IPS-20b (cell line): Measurements from ENCODE around the gene ACE.
"Not testable (repeated sequence)": the region's sequence is repeated elsewhere in the genome, so short reads cannot be mapped to it uniquely, and the experiment has no call there.

ENCODE experiments used
- H3K27ac ChIP-seq: one replicate; pipeline ENCODE4 v1.5.1; 2013; ENCODE audit warnings: low read length
- H3K27me3 ChIP-seq: 2 replicates; pipeline ENCODE4 v1.6.1; 2013; ENCODE audit warnings: mild to moderate bottlenecking, low read length, inconsistent platforms; ENCODE audit not compliant: insufficient read depth
- H3K36me3 ChIP-seq: 2 replicates; pipeline ENCODE4 v1.6.1; 2013; ENCODE audit warnings: low read depth, mild to moderate bottlenecking, inconsistent platforms, low read length, moderate library complexity; ENCODE audit not compliant: insufficient read depth
- H3K4me1 ChIP-seq: 2 replicates; pipeline ENCODE4 v1.6.1; 2013; ENCODE audit warnings: mild to moderate bottlenecking, control low read depth, inconsistent platforms, low read length, moderate library complexity; ENCODE audit not compliant: insufficient read depth
- H3K4me3 ChIP-seq: 2 replicates; pipeline ENCODE4 v1.5.1; 2013; ENCODE audit warnings: mild to moderate bottlenecking, low read length, inconsistent platforms
- H3K9ac ChIP-seq: 2 replicates; pipeline ENCODE4 v1.6.1; 2013; ENCODE audit warnings: low read depth, mild to moderate bottlenecking, inconsistent platforms, low read length, moderate library complexity
- H3K9me3 ChIP-seq: 2 replicates; pipeline ENCODE4 v1.6.1; 2013; ENCODE audit warnings: mild to moderate bottlenecking, low read depth, low read length, inconsistent platforms; ENCODE audit not compliant: insufficient read depth

Gene ACE

DNA sequence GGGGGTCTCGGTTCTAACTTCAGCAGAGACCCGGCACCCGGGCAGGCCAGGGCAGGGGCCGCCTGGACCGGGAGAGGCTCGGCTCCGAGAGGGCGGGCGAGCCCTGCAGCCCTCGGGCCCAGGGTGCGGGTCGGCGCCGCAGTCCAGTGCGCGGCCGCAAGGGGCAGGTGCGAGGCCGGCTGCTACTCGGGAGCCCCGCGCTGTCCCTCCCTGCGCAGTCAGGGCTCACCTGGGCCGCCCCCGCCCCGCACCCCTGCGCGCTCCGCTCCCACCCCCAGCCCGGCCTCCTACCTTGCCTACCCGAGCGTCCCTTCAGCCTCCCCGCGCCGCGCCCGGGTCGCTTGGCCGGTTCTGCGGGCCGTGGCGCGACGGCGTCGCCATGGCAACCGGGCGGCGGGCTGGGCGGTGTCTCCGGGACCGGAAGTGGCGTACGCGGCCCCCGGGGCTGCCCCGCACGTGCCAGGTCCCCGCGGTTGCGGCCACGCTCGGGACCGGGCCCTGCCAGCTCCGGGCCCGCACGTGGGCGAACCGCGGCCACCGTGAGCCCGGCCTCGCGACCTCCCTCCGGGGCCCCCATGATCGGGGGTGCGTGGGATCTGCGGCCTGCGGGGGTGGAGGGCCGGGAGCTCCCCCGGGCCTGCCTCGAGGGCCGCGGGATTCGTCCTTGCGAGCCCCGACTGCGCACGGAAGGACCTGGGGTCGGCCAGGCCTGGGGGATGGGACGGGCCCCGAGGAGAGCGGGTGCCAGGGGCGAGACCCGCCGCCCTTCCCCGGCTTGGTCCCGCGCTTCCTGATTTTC is 30.7 kb upstream of the ACE start, which contains the start of gene CYB561:
Gene CYB561 (minus strand): TSS at position 353 of the 799 bp plus-strand sequence. CDS start 8,759 bp downstream, outside the sequence.
- Histone ChIP-seq H3K9ac (peak within 1 kb of the TSS; percentile 60), H3K36me3 (no peaks in the 10 kb centered on the region), H3K4me1 (peaks cover 13% of the 10 kb centered on the region), H3K4me3 (peak within 1 kb of the TSS; percentile 69; the same call in 1 of the 2 replicates), H3K27me3 (peaks cover 27% of the 10 kb centered on the region; the same call in 1 of the 2 replicates), H3K27ac (no peak within 1 kb of the TSS), H3K9me3 (no peaks in the 10 kb centered on the region)

GRCh38 chr17:63446753-63447470 is 29.9 kb upstream of the ACE start:
- H3K4me1 ChIP-seq = peaks cover 13% of the 10 kb centered on the region
- H3K9ac ChIP-seq = peak overlapping the region; percentile 60; the same call in 1 of the 2 replicates
- peaks cover 27% of the 10 kb centered on the region; the same call in 1 of the 2 replicates for H3K27me3 ChIP-seq
- H3K4me3 ChIP-seq = peak overlapping the region; percentile 69; the same call in 1 of the 2 replicates
- no peaks in the 10 kb centered on the region for H3K36me3 ChIP-seq
- H3K9me3 ChIP-seq = no peaks in the 10 kb centered on the region
- H3K27ac ChIP-seq = no peak overlapping the region

- Histone ChIP-seq H3K9me3 (no peaks in the 10 kb centered on the region), H3K4me1 (peaks cover 13% of the 10 kb centered on the region), H3K9ac (peak overlapping the region; percentile 60; the same call in 1 of the 2 replicates), H3K36me3 (no peaks in the 10 kb centered on the region), H3K27me3 (peaks cover 27% of the 10 kb centered on the region; the same call in 1 of the 2 replicates), H3K4me3 (peak overlapping the region; percentile 69; the same call in 1 of the 2 replicates), H3K27ac (no peak overlapping the region)
Measured at GRCh38 chr17:63447471-63448009, 29.3 kb upstream of the ACE start.

- H3K9me3 ChIP-seq = no peaks in the 10 kb centered on the region
- H3K27me3 ChIP-seq = peaks cover 27% of the 10 kb centered on the region; the same call in 1 of the 2 replicates
- H3K36me3 ChIP-seq = no peaks in the 10 kb centered on the region
- H3K27ac ChIP-seq = no peak overlapping the region
- peaks cover 13% of the 10 kb centered on the region for H3K4me1 ChIP-seq
- H3K4me3 ChIP-seq = no peak overlapping the region
- no peak overlapping the region for H3K9ac ChIP-seq
Measured at GRCh38 chr17:63448655-63449054, 28.2 kb upstream of the ACE start.

- no peaks in the 10 kb centered on the region for H3K9me3 ChIP-seq
- peaks cover 16% of the 10 kb centered on the region; the same call in 1 of the 2 replicates for H3K27me3 ChIP-seq
- H3K27ac ChIP-seq = no peak overlapping the region
- no peaks in the 10 kb centered on the region for H3K36me3 ChIP-seq
- no peak overlapping the region for H3K4me3 ChIP-seq
- H3K9ac ChIP-seq = no peak overlapping the region
- H3K4me1 ChIP-seq = peaks cover 10% of the 10 kb centered on the region
Measured at GRCh38 chr17:63450551-63450950, 26.3 kb upstream of the ACE start.

GRCh38 chr17:63451150-63451549 is 25.7 kb upstream of the ACE start:
- Histone ChIP-seq H3K9me3 (no peaks in the 10 kb centered on the region), H3K27me3 (peaks cover 16% of the 10 kb centered on the region; the same call in 1 of the 2 replicates), H3K4me3 (no peak overlapping the region), H3K9ac (no peak overlapping the region), H3K4me1 (peaks cover 10% of the 10 kb centered on the region), H3K27ac (no peak overlapping the region), H3K36me3 (no peaks in the 10 kb centered on the region)

DNA sequence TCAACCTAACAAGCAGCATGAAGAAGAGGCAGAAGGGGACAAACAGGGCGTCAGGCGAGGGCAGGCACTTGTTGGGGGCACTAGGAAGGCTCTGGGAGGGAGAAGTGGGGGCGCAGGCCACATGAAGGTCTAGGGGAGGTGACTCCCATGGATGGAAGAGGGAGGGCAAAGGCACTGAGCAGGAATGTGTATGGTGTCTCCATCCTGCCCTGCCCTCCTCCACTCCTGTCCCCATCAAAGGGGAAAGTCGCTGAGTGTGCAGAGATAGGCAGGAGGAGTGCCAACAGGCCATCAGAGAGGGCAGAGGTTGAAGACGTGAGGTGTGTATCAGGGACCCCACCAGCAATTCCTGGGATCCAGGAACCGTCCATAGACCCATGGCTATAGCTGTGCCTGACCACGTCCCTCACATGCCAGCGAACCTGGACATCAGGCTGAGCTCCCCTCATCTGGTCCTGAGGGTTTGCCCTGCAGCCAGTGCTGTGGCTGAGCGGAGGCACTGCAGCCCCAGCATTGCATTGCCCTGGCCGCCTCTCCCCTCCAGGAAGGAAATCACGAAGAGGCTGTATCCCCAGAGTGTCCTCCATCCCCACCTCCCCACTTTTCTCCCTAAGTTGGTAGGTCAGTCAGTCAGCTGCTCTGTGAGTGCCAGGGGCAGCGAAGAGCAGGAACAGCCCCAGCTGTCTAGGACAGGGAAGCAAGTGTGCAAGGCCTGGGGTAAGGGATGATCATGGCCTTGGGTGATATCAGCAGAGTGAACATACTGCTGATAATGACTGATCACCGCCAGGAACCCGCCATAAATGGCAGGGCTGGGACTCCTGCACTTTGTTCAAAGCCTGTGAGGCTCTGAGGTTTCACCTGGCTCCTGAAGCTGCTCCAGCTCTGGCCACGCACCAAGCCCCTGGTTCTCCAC is 24.6 kb upstream of the ACE start:
- Histone ChIP-seq H3K27me3 (peaks cover 8% of the 10 kb centered on the region; the same call in 1 of the 2 replicates), H3K9me3 (no peaks in the 10 kb centered on the region), H3K36me3 (no peaks in the 10 kb centered on the region), H3K27ac (no peak overlapping the region), H3K9ac (no peak overlapping the region), H3K4me3 (no peak overlapping the region), H3K4me1 (peaks cover 7% of the 10 kb centered on the region)

DNA sequence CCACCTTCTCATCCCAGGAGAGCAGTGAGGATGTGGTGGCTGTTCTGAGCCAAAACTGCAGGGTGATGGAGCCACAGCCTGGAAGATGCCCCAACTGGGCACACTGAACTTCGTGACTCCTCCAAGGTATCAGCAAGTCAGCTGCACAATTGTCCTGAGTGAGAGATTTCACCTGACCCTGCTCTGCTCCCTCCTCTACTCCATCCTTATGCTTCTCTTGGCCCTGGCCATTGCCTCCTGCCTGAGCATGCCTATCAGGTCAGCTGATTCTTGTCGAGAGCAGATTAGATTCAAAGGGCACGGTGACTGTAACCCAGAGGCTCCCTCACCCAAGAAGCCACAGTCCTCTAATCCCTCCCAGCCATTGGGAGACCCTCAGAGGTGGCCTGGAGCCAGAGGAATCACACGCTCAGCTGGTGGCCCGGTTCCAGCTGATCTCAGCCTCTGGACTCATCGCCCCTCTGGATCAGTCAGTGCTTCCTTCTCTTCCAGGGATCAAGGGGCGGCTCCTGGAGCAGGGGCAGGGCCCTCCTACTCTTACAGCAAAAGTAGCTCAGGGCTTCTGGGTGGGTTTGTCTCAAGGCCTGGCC is 23.8 kb upstream of the ACE start:
- Histone ChIP-seq H3K36me3 (no peaks in the 10 kb centered on the region), H3K4me3 (no peak overlapping the region), H3K4me1 (no peaks in the 10 kb centered on the region), H3K9me3 (no peaks in the 10 kb centered on the region), H3K9ac (no peak overlapping the region), H3K27me3 (peaks cover under 1% of the 10 kb centered on the region; the same call in 1 of the 2 replicates), H3K27ac (no peak overlapping the region)

GRCh38 chr17:63454357-63454756 is 22.5 kb upstream of the ACE start:
- H3K4me3 ChIP-seq, H3K27me3 ChIP-seq, H3K27ac ChIP-seq, H3K9ac ChIP-seq, H3K9me3 ChIP-seq, H3K36me3 ChIP-seq, H3K4me1 ChIP-seq: not testable (repeated sequence)

GRCh38 chr17:63454915-63455314 is 21.9 kb upstream of the ACE start:
- Histone ChIP-seq H3K9ac (no peak overlapping the region), H3K27me3 (no peaks in the 10 kb centered on the region), H3K4me3 (no peak overlapping the region), H3K36me3 (no peaks in the 10 kb centered on the region), H3K9me3 (no peaks in the 10 kb centered on the region), H3K27ac (no peak overlapping the region), H3K4me1 (no peaks in the 10 kb centered on the region)
